KOPT-K1 (cell line): ENCODE results near the gene LARGE1.
"Not testable (repeated sequence)": the region's sequence is repeated elsewhere in the genome, so short reads cannot be mapped to it uniquely, and the experiment has no call there.

Source experiments
- H3K27ac ChIP-seq: fragments of 200-600 bp; sonication (generic); 2 replicates; pipeline ENCODE4 v1.5.1; 2016; ENCODE audit warnings: antibody characterized with exemption, mild to moderate bottlenecking, low read depth, low read length; ENCODE audit not compliant: poor library complexity, severe bottlenecking
- H3K36me3 ChIP-seq: fragments of 200-600 bp; sonication (generic); 2 replicates; pipeline ENCODE4 v1.5.1; 2017; ENCODE audit warnings: antibody characterized with exemption, mild to moderate bottlenecking, low read length, moderate library complexity; ENCODE audit not compliant: insufficient read depth
- H3K9me3 ChIP-seq: fragments of 200-600 bp; sonication (generic); 2 replicates; pipeline ENCODE4 v1.5.1; 2017; ENCODE audit warnings: antibody characterized with exemption, low read length, mild to moderate bottlenecking; ENCODE audit not compliant: insufficient read depth, poor library complexity, severe bottlenecking

The LARGE1 gene

DNA sequence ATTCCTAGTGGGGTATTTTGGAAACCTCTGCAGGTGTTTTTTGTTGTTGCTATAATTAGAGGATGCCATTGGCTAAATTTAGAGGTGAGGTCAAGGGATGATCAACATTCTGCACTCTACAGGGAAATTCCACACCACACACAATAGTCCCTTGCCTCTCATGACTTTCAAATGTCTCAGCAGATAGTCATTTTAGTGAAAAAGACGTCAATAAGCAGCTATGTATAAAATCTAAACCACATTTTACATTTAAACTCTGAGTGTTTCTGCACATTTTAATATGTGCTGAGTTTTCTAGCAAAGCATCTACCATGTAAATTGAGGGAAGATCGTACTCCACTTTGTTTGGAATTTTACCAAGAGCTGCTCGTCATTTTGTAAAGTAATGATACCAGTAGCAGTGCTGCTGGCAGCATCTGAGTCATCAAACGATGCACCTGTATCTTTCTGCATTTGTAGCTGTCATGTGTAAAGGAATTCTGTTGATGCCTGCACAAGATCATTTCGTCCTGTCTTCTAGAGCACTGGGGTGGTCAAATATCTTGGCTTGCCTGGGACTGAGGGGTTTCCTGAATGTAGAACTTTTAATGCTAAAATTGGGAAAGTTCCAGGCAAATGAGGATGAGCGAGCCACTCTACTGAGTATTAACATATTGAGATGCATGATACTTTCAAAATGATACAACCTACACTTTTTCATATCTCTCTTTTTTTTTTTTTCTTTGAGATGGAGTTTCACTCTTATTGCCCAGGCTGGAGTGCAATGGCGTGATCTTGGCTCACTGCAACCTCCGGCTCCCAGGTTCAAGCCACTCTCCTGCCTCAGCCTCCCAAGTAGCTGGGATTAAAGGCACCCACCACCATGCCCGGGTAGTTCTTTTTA is 447.6 kb downstream of the LARGE1 start:
- no peaks in the 10 kb centered on the region for H3K36me3 ChIP-seq
- H3K9me3 ChIP-seq, result no peaks in the 10 kb centered on the region
- no peak overlapping the region for H3K27ac ChIP-seq

DNA sequence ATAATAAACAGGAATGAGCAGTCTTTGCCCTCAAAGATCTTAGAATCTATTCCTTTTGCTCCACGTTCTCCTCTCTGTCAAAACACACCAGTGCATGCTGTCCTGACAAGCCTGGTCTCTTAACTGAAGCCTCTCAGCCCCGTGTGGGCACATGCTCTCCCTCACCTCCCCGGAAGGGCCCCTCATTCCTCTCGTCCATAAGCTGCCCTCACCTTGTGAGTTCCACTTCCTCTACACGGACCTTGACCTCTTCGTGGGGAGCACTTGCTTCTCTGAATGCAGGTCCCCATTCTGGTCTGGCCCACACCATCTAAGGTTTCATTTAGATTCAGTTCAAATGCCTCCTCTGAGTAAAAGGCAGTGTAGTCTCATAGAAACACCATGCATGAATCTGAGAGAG is 449.8 kb downstream of the LARGE1 start:
- Histone ChIP-seq H3K27ac (no peak overlapping the region), H3K36me3 (no peaks in the 10 kb centered on the region), H3K9me3 (no peaks in the 10 kb centered on the region)

DNA sequence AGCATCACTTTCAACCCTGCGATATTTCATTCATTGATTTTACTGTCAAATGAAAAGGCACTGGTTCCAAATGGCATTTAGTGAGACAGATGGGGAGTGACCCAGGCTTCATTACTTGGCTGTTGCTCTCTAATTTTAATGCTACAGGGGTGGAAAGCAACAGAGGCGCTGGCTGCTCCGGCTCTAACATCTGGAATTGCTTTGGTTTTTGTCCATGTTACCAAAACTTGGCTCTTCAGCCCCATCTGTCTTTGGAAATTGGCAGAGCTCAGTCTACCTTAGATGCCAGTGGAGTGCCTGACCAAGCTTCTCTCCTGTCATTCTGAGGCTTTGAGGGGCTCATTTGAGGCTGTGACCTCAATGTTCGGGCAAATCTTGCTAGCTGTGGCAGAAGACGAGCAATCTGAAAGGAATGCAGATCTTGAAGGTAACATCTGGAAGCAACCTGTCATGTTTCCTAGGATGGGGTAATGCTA is 452.6 kb downstream of the LARGE1 start:
- H3K9me3 ChIP-seq, result no peaks in the 10 kb centered on the region
- H3K36me3 ChIP-seq, result no peaks in the 10 kb centered on the region
- H3K27ac ChIP-seq, result no peak overlapping the region

DNA sequence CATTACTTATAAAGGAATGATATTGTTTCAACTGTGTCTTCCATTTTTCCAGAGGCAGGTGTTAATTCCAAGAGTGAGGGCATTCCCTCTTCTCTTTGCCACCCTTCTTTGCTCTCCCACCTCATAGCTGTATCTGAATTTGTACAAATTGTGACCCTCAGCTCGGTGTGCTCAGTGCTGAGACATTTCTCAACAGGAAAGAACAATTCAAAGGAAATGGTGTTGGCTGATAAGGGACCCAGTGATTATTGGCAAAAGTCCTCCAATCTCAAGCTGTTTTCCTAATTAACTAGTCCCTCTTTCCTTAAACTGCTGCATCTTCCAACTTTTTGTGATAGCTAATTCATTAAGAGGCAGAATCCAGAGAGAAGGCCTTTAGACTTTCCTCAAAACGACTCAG is 453.2 kb downstream of the LARGE1 start:
- Histone ChIP-seq H3K9me3 (no peaks in the 10 kb centered on the region), H3K36me3 (no peaks in the 10 kb centered on the region), H3K27ac (no peak overlapping the region)

DNA sequence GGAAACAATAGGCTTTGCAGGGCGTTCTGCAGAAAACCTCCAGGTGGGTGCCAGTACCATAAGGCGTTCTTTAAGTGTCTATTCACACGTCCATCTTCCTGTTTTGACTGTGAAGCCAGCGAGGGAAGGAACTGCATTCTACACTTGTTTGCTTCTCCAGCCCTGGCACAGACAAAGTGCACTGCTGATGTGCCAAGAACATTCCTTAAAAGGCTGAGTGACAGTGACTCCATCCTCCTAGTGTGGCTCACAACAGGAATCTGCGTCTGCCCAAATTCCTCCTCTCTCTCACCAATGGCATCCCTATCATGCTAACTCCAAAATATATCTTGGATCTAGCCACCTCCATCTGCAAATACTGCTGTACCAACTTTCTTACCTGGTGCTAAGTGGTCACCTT is 454.7 kb downstream of the LARGE1 start:
- no peaks in the 10 kb centered on the region for H3K36me3 ChIP-seq
- no peak overlapping the region for H3K27ac ChIP-seq

DNA sequence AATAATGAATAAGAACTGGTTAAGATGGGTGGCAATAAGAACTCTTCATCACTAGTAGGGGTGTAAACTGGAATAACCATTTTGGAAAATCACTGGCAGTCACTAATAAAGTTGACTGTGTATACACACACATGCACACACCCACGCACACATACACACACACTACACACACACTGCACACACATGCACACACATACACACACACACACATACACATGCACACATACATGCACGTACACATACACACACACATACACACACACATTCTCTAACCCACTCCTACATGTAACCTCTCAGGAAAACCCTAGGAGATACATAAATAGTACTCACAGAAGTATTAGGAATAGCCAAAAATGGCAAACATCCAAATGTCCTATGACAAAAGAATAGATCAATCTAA is 455.6 kb downstream of the LARGE1 start:
- Histone ChIP-seq H3K36me3 (no peaks in the 10 kb centered on the region), H3K9me3 (no peaks in the 10 kb centered on the region), H3K27ac (no peak overlapping the region)

More for the DNA sequence above, 454.7 kb downstream of the LARGE1 start:
- H3K9me3 ChIP-seq, result no peaks in the 10 kb centered on the region

DNA sequence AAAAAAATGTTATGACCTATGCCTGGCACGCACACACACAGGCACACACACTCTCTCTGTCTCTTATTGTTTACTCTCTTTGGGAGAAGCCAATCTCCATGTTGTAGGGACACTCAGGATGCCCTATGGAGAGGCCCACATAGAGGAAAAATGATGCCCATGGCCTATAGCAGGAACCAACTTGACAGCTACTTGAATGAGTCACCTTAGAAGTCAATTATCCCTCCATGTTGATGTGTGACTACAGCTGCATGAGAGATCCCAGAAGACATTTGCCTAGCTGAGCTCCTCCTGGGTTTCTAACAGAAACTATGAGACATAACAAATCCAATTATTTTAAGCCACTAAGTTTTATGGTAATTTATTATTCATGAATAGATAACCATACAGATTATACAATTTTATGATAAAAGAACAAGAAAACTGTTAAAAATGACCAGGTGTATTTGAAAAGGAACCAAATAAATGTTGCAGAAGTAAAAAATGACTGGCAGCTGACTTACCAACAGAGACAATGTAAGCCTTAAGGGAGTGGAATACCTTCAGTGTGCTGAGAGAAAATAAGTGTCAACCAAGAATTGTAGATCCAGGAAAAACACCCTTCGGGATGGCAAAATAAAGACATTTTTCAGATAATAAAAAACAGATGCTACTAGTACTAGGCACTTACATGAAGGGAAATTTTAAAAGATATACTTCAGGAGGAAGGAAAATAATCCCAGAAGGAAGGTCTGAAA is 458.4 kb downstream of the LARGE1 start:
- no peaks in the 10 kb centered on the region for H3K36me3 ChIP-seq
- no peaks in the 10 kb centered on the region for H3K9me3 ChIP-seq

DNA sequence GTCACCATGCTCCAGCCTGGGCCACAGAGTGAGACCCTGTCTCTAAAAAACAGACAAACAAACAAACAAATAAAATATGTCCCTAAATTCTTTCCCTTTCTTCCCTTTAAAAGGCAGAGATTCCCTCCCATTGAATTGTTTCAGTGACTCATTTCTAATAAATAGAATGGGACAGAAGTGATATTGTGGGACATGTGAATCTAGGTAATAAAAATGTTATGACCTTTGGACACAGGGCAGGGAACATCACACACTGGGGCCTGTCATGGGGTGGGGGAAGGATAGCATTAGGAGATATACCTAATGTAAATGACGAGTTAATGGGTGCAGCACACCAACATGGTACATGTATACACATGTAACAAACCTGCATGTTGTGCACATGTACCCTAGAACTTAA is 459.0 kb downstream of the LARGE1 start:
- not testable (repeated sequence) for H3K9me3 ChIP-seq, H3K36me3 ChIP-seq, H3K27ac ChIP-seq

More for the DNA sequence above, 458.4 kb downstream of the LARGE1 start:
- no peak overlapping the region for H3K27ac ChIP-seq

DNA sequence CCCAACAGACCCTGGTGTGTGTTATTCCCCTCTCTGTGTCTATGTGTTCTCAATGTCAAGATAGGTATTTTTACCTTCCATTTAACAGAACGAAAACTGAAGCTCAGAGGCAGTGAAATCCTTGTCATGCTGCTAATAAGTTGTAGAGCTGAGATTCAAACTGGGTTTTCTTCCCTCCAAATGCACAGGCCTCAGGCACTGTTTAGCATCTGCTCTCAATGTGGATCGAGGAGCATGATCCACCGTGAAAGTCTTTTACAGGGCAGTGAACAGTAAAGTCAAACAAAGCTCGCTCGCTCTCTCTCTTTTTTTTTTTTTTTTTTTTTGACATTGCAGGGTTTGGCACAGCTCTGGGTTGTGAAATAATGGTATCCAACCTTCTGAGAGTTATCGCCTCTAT is 461.1 kb downstream of the LARGE1 start:
- H3K9me3 ChIP-seq, result no peaks in the 10 kb centered on the region
- no peak overlapping the region for H3K27ac ChIP-seq

DNA sequence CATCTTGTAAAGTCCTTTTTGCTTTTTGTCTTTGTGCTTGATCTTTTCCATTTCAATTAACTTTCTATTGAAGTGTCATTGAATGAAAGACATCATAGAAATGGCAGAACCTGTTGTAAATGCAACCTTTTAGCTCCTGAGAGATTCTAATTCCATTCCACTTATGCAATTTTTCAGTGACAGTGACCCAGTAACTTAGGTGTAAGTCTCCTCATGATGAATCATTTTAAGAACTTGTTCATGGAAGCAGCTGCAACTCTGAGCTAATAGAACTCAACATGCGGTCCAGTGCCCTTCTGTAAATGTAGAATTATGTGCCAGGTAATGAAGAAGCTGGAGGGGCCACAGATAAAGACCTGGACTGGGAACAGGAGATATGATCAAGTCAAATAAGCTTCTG is 463.8 kb downstream of the LARGE1 start:
- Histone ChIP-seq H3K27ac (no peak overlapping the region), H3K36me3 (no peaks in the 10 kb centered on the region), H3K9me3 (no peaks in the 10 kb centered on the region)

More for the DNA sequence above, 461.1 kb downstream of the LARGE1 start:
- no peaks in the 10 kb centered on the region for H3K36me3 ChIP-seq

DNA sequence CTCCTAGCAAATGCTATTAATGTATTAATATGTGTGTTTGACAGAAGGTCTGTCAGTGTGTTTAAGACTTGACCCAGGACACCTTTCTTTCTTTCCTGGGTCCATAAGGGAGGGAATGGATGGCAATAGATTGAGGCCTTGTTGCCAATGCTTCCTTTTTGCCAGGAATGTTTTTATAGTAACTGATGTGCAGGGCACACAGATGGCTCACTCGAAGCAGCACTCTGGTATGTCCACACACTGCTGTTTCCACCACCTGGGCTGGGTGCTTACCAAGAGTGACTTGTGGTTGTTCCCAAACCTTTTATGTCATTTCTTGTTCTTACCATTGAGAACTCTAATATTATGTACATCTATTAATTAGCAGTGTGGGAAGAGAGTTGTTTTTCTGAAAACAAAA is 465.2 kb downstream of the LARGE1 start:
- Histone ChIP-seq H3K9me3 (no peaks in the 10 kb centered on the region), H3K27ac (no peak overlapping the region), H3K36me3 (no peaks in the 10 kb centered on the region)

DNA sequence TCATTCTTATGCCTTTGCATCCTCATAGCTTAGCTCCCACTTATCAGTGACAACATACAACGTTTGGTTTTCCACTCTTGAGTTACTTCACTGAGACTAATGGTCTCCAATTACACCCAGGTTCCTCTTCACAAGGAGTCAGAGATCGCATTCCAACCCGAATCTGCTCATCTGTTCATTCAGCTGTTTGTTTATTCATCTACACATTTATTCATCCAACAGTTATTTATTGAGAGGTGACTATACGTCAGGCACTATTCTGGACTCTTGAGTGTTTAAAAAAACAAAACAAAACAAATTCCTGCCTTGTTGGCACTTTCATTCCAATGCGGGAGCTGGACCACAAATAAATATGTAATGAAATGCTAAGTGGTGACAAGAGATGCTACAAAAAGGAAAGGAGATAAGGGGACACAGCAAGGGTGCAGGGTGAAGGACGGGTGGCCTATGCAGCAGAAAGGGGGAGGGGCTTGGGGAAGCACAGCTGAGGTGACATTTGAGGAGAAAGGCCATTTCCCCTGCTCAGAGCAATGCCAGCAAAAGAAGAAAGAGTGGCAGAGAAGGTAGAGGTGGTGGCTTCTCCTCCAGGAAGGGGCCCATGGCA is 468.3 kb downstream of the LARGE1 start:
- Histone ChIP-seq H3K36me3 (no peaks in the 10 kb centered on the region), H3K27ac (no peak overlapping the region), H3K9me3 (no peaks in the 10 kb centered on the region)

DNA sequence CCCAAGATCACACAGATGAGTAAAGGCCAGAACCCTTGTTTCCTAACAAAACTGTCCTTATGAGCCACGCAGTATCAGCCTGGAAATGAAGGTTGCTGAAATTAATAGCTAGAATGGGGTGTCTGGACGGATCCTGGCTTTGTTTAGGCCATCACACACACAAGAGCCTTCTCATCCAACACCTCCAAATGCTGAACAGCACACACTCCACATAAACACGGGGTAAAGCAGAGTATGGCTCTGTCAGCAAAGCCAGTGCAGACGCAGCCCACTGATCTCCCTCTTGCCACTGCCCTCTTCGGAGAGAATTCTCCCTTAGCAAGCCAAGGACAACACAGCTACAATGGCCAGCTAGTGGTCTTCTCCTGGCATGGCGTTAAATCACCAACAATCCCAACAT is 469.5 kb downstream of the LARGE1 start:
- H3K9me3 ChIP-seq, result no peaks in the 10 kb centered on the region
- H3K36me3 ChIP-seq, result no peaks in the 10 kb centered on the region
- H3K27ac ChIP-seq, result no peak overlapping the region

DNA sequence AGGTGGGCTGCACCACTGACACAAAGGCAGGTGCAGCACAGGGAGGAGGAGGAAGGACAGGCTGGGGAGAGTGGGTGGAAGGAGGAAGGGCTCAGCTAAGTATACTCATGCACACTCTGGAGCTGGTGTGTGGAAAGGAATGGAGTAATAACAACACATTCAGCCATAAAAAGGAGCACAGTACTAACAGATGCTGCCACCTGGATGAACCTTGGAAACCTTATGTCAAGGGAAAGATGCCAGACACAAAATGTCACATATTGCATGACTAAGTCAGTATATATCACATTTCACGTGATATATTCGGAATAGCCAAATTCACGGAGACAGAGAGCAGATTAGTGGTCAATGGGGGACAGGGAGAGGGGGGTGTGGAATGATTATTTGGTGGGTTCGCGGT is 472.5 kb downstream of the LARGE1 start:
- Histone ChIP-seq H3K27ac (no peak overlapping the region), H3K36me3 (no peaks in the 10 kb centered on the region), H3K9me3 (no peaks in the 10 kb centered on the region)

DNA sequence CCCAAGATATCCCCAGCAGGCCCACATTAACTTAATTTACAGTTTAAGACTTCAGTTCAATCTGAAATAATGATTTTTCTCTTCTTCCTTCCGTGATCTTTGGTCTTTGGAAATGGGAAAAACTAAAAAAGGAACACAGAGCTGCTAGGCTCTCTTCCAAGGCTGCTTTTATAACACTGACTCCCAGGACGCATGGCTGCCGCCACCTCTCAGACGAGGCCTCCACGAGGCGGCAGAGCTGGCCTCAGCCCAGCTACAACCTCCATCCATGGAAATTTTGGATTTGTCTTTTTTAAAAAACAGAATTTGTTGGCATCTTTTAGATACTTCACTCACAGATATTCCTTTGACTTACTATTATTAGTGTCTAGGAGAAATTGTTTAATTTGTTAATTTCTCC is 476.6 kb downstream of the LARGE1 start:
- H3K27ac ChIP-seq, result no peak overlapping the region
- no peaks in the 10 kb centered on the region for H3K9me3 ChIP-seq
- H3K36me3 ChIP-seq, result no peaks in the 10 kb centered on the region
